GM19193 (cell line): ENCODE data around the gene FRMPD2.
A peak's percentile ranks its signal among the peaks of the same experiment; 100 is the strongest.

Experiments used
- POLR2A ChIP-seq: IDR thresholded peaks from 4 replicates; pipeline ENCODE4 v1.6.1; 2011; ENCODE audit not compliant: insufficient read depth, insufficient read length; ENCODE audit errors: extremely low read depth

Gene FRMPD2

GRCh38 chr10:48296576-48297098, 22.1 kb upstream of the FRMPD2 start:
- TF ChIP-seq POLR2A = no peak

GRCh38 chr10:48294431-48294830, 19.9 kb upstream of the FRMPD2 start:
- no peak for TF ChIP-seq POLR2A

GRCh38 chr10:48292616-48293015, 18.1 kb upstream of the FRMPD2 start:
- TF ChIP-seq POLR2A = no peak

GRCh38 chr10:48291190-48291589, 16.7 kb upstream of the FRMPD2 start:
- TF ChIP-seq POLR2A = no peak

- TF ChIP-seq POLR2A = no peak
These were observed 15.8 kb upstream of the FRMPD2 start for GRCh38 chr10:48290286-48290685.

GRCh38 chr10:48289501-48290238, 15.2 kb upstream of the FRMPD2 start:
- no peak for TF ChIP-seq POLR2A

GRCh38 chr10:48288661-48289060, 14.2 kb upstream of the FRMPD2 start:
- TF ChIP-seq POLR2A = no peak

- TF ChIP-seq POLR2A = no peak
These were observed 13.2 kb upstream of the FRMPD2 start for GRCh38 chr10:48287417-48288391.

GRCh38 chr10:48286356-48286755, 11.9 kb upstream of the FRMPD2 start:
- no peak for TF ChIP-seq POLR2A

GRCh38 chr10:48285710-48286109, 11.2 kb upstream of the FRMPD2 start:
- no peak for TF ChIP-seq POLR2A

- TF ChIP-seq POLR2A = no peak
These were observed 10.3 kb upstream of the FRMPD2 start for GRCh38 chr10:48284811-48285210.

- no peak for TF ChIP-seq POLR2A
These were observed 9.6 kb upstream of the FRMPD2 start for GRCh38 chr10:48284002-48284546.

- no peak for TF ChIP-seq POLR2A
These were observed 8.3 kb upstream of the FRMPD2 start for GRCh38 chr10:48282829-48283228.

GRCh38 chr10:48279081-48279751, 4.7 kb upstream of the FRMPD2 start:
- TF ChIP-seq POLR2A = peak; percentile 28

- no peak for TF ChIP-seq POLR2A
These were observed 2.6 kb upstream of the FRMPD2 start for GRCh38 chr10:48277093-48277492.

- TF ChIP-seq POLR2A = no peak
These were observed 755 bp downstream of the FRMPD2 start for GRCh38 chr10:48273741-48274140.

- TF ChIP-seq POLR2A = no peak
These were observed 1.8 kb downstream of the FRMPD2 start for GRCh38 chr10:48272682-48273081.
